WERI-Rb-1 (cell line): ENCODE results near the gene ADGRL3.

ENCODE experiments used
- DNase-seq: peaks from one replicate; pipeline ENCODE4 v3.0.0-alpha.2; 2020
- H3K27ac ChIP-seq: fragments of 250-450 bp; sonication (Bioruptor Pico); 2 replicates; pipeline ENCODE4 v1.5.1; 2020; ENCODE audit warnings: mild to moderate bottlenecking, moderate library complexity
- H3K27me3 ChIP-seq: fragments of 250-450 bp; sonication (Bioruptor Pico); 2 replicates; pipeline ENCODE4 v1.5.1; 2021; ENCODE audit warnings: mild to moderate bottlenecking, low read depth, moderate library complexity; ENCODE audit not compliant: insufficient read depth, severe bottlenecking
- H3K36me3 ChIP-seq: fragments of 250-450 bp; sonication (Bioruptor Pico); 2 replicates; pipeline ENCODE4 v1.5.1; 2020; ENCODE audit warnings: mild to moderate bottlenecking, moderate library complexity
- H3K4me3 ChIP-seq: 2 replicates; pipeline ENCODE4 v1.5.1; 2011; ENCODE audit warnings: low read depth, mild to moderate bottlenecking, control low read depth, low read length
- H3K9me3 ChIP-seq: fragments of 250-450 bp; sonication (Bioruptor Pico); 2 replicates; pipeline ENCODE4 v1.5.1; 2021; ENCODE audit warnings: mild to moderate bottlenecking, moderate library complexity; ENCODE audit not compliant: severe bottlenecking
- TF ChIP-seq, protein P1 (sequence below): IDR thresholded peaks from 2 replicates; pipeline ENCODE4 v1.5.1; 2011; ENCODE audit warnings: low read depth, mild to moderate bottlenecking, control low read depth, inconsistent platforms, low read length

ADGRL3 gene

DNA sequence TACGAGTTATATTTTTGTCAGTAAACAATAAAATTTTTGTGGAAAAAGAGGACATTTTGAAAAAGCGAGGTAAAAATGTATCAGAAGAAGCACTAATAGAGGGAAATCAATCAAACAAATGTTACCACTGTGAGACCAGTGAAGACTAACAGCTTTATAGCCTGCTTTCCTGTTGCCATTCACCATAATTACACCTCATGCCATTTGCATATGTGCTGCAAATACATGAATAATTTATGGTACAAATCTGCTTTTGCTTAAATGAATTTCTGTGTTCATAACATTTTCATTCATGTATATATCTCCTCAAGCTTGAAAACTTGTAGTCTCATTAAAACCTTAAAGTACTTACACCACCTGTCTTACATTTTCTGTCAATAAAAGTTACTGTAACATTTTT lies 830.8 kb downstream of the ADGRL3 start:
- Histone ChIP-seq H3K36me3 (no peaks in the 10 kb centered on the region), H3K9me3 (no peaks in the 10 kb centered on the region), H3K27me3 (no peaks in the 10 kb centered on the region), H3K27ac (no peak overlapping the region), H3K4me3 (no peak overlapping the region)
- DNase-seq, result no peak
- TF ChIP-seq, protein P1, sequence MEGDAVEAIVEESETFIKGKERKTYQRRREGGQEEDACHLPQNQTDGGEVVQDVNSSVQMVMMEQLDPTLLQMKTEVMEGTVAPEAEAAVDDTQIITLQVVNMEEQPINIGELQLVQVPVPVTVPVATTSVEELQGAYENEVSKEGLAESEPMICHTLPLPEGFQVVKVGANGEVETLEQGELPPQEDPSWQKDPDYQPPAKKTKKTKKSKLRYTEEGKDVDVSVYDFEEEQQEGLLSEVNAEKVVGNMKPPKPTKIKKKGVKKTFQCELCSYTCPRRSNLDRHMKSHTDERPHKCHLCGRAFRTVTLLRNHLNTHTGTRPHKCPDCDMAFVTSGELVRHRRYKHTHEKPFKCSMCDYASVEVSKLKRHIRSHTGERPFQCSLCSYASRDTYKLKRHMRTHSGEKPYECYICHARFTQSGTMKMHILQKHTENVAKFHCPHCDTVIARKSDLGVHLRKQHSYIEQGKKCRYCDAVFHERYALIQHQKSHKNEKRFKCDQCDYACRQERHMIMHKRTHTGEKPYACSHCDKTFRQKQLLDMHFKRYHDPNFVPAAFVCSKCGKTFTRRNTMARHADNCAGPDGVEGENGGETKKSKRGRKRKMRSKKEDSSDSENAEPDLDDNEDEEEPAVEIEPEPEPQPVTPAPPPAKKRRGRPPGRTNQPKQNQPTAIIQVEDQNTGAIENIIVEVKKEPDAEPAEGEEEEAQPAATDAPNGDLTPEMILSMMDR, result no peak

DNA sequence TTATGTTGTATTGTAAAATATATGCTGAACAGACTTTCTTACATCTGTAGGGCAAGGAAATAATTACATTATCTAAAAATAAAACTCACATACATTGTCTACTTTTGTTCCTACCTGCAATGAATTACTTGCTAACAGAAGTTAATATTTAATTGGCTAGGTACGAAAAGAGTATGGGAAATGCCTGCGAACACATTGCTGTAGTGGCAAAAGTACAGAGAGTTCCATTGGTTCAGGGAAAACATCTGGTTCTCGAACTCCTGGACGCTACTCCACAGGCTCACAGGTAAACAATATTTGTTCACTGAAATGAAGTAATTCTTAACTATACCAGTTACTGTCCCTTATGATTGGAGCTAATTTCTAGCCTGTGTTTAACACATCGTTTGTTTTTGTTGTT lies 837.4 kb downstream of the ADGRL3 start:
- H3K36me3 ChIP-seq, result no peaks in the 10 kb centered on the region

DNA sequence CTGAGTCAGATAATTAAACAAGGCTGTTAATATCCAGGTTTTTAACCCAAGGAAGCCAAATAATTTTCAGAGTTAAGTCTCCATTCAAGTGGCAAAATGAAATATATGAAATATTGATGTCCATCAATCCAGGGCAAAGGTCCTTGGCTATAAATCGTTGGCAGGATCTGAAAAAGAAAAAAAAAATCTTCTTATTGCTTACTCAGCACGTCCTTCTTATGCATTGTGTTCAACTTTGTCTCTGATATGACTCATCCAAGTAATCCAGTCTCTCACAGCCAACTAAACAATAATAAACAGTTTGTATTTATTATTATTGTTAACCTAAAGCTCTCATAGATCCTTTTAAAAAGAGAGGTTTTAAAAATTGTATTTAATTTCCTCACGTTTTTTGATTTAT lies 851.2 kb downstream of the ADGRL3 start:
- no peaks in the 10 kb centered on the region for H3K27me3 ChIP-seq

More for the DNA sequence above, 837.4 kb downstream of the ADGRL3 start:
- no peaks in the 10 kb centered on the region for H3K9me3 ChIP-seq
- no peak for DNase-seq
- H3K4me3 ChIP-seq, result no peak overlapping the region
- no peaks in the 10 kb centered on the region for H3K27me3 ChIP-seq
- TF ChIP-seq, protein P1, result no peak
- no peak overlapping the region for H3K27ac ChIP-seq

DNA sequence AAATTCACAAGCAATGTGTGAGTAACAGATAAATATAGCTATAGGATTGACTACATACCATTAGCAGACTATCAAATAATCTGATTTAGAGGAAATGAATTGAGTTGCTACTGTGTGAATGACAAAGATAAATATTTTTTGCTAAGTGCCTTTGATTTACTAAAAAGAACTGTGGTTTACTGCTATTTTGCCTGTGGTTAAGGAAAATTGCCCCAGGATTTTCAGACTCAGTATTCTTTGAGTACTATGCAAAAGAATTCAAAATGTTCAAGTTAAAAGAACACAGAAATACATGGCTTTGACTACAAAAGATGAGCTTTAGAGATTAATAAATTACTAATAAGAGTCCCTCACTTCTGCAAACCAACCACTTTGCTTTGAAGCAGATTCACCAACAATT lies 853.8 kb downstream of the ADGRL3 start:
- Histone ChIP-seq H3K4me3 (no peak overlapping the region), H3K9me3 (no peaks in the 10 kb centered on the region), H3K27me3 (no peaks in the 10 kb centered on the region), H3K27ac (no peak overlapping the region), H3K36me3 (no peaks in the 10 kb centered on the region)
- DNase-seq, result no peak
- TF ChIP-seq, protein P1, result no peak

More for the DNA sequence above, 851.2 kb downstream of the ADGRL3 start:
- no peak overlapping the region for H3K4me3 ChIP-seq
- H3K9me3 ChIP-seq, result no peaks in the 10 kb centered on the region
- TF ChIP-seq, protein P1, result no peak
- no peaks in the 10 kb centered on the region for H3K36me3 ChIP-seq
- no peak overlapping the region for H3K27ac ChIP-seq
- DNase-seq, result no peak

DNA sequence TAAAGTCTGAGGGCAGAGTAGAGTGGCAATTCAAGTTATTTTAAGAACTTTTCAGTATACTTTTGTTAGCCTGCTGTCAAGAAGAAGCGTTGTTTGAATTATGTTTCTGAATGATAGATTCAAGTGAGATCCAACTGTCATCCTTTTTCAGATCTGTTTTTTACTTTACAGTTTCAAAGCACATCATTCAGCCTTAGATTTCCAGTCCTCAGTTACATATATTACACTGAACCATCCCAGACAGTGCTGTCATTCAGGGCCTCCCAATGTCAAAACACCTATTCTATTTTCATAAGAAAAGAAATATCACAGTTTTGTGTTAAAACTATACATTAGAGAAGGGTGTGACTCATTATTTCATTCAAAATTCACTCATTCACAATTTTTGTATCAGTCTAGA lies 856.9 kb downstream of the ADGRL3 start:
- H3K36me3 ChIP-seq, result no peaks in the 10 kb centered on the region
- DNase-seq, result no peak
- H3K27ac ChIP-seq, result no peak overlapping the region
- TF ChIP-seq, protein P1, result no peak
- no peak overlapping the region for H3K4me3 ChIP-seq
- no peaks in the 10 kb centered on the region for H3K27me3 ChIP-seq
- H3K9me3 ChIP-seq, result no peaks in the 10 kb centered on the region

DNA sequence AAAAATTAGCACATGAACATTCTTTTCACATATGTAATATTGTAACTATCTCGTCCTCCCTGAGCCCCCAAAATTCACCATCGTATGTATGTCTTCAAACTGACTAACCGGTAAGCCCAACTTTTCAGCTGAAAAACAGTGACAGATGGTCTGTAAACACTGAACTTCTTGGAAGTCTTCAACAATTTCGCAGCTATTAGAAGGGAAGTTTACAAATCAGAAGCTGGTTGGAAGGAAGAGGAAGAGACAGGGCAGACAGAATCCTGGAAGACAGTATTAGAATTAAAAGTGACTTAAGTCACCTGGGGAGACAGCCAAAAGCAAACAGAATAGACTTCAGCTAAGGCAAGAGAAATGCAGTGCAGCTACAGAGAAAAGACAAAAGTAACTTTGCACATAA lies 858.4 kb downstream of the ADGRL3 start:
- H3K27ac ChIP-seq, result no peak overlapping the region
- TF ChIP-seq, protein P1, result no peak
- H3K27me3 ChIP-seq, result no peaks in the 10 kb centered on the region
- no peak overlapping the region for H3K4me3 ChIP-seq
- DNase-seq, result no peak
- no peaks in the 10 kb centered on the region for H3K9me3 ChIP-seq
- H3K36me3 ChIP-seq, result no peaks in the 10 kb centered on the region
